Ishikawa (cell line): ENCODE data around the gene CDH13.

Source experiments
- RAD21 ChIP-seq: IDR thresholded peaks from 2 replicates; pipeline ENCODE4 v1.6.1; 2012; ENCODE audit warnings: low read depth
- YY1 ChIP-seq: IDR thresholded peaks from 2 replicates; pipeline ENCODE4 v1.6.1; 2012; ENCODE audit warnings: low read depth
- ZBTB7A ChIP-seq: IDR thresholded peaks from 2 replicates; pipeline ENCODE4 v1.6.1; 2012; ENCODE audit warnings: low read depth
- TF ChIP-seq, protein P1 (sequence below): IDR thresholded peaks from 2 replicates; pipeline ENCODE4 v1.6.1; 2012

DNA sequence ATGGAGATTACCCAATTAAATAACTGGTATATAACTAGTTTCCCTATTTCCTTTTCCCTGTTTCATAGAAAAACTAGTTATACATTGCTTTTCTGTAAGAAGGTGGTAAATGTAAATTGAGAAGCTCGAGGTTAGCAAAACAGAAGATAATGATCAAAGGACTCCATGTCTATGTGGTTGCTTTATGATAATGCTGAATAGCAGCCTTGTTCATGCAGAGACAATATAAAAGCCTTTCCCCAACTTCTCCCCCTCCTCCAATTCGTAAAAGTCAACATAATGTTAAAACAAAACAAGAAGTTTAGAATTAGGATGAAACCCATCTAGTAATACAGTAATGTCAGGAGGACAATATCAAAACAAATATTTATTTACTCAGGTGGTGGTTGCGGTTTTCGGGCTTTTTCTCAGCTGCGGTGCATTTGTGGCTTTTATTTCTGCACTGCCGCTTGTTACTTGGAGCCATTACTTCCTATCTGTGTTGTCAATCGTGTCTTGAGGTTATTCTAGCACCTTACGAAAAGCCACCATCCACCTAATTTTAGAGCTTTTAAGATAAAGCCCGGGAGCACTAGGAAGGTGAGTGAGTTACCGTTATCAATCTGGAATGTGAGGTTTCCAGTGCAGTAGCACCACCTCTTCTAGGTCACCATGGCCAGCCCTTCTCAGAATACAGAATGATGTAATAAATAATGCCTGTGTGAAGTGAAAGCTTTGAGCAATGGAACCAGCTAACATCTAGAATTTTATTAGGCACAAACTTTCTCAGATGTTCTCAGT, 297.5 kb downstream of the CDH13 start:
- TF ChIP-seq RAD21 (no peak), ZBTB7A (no peak), YY1 (no peak)
- TF ChIP-seq, protein P1, sequence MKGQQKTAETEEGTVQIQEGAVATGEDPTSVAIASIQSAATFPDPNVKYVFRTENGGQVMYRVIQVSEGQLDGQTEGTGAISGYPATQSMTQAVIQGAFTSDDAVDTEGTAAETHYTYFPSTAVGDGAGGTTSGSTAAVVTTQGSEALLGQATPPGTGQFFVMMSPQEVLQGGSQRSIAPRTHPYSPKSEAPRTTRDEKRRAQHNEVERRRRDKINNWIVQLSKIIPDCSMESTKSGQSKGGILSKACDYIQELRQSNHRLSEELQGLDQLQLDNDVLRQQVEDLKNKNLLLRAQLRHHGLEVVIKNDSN: no peak
